ENCODE data around the gene ADAMTSL3.

GRCh38 chr15:83978588-83978987, 324.7 kb downstream of the ADAMTSL3 start:
- TF ChIP-seq CTCF (conservative IDR thresholded peaks at IDR 0.05; ENCODE audit: low read depth in 2 of 2) (no peak), ZNF114 (CRISPR knock-in tag; IDR thresholded peaks at IDR 0.05) (no peak), REST (IDR thresholded peaks at IDR 0.05; ENCODE audit: unreplicated experiment) (no peak), EZH2 (IDR thresholded peaks at IDR 0.05; ENCODE audit: low read depth, unreplicated experiment) (no peak), CREB1 (CRISPR knock-in tag; IDR thresholded peaks at IDR 0.05; ENCODE audit: low read depth) (no peak), POLR2AphosphoS5 (IDR thresholded peaks at IDR 0.05; ENCODE audit: low read depth) (no peak), EZH2phosphoT487 (IDR thresholded peaks at IDR 0.05; ENCODE audit: unreplicated experiment) (no peak), JUNB (IDR thresholded peaks at IDR 0.05; ENCODE audit: unreplicated experiment) (no peak), ETS1 (IDR thresholded peaks at IDR 0.05) (no peak), NANOG (IDR thresholded peaks at IDR 0.05; ENCODE audit: borderline replicate concordance) (no peak)
